22Rv1 (cell line): ENCODE results near the gene MAST3.
"Not testable (repeated sequence)": the region's sequence is repeated elsewhere in the genome, so short reads cannot be mapped to it uniquely, and the experiment has no call there.

Source experiments
- H3K27ac ChIP-seq: fragments of 450-650 bp; 2 replicates; pipeline ENCODE4 v1.5.1; 2017
- ZFX ChIP-seq: fragments of 450-650 bp; IDR thresholded peaks from 2 replicates; pipeline ENCODE4 v1.6.1; 2017; ENCODE audit warnings: antibody characterized with exemption, borderline replicate concordance
- TF ChIP-seq, protein P1 (sequence below): fragments of 450-650 bp; IDR thresholded peaks from 2 replicates; pipeline ENCODE4 v1.5.1; 2017; ENCODE audit warnings: mild to moderate bottlenecking

The MAST3 gene

GRCh38 chr19:18155095-18156087 lies 57.8 kb downstream of the MAST3 start:
- 0 out of 2 replicates have a peak overlapping the region, but pooled peaks have one; percentile 13 for H3K27ac ChIP-seq
- no peak for TF ChIP-seq ZFX
- TF ChIP-seq, protein P1, sequence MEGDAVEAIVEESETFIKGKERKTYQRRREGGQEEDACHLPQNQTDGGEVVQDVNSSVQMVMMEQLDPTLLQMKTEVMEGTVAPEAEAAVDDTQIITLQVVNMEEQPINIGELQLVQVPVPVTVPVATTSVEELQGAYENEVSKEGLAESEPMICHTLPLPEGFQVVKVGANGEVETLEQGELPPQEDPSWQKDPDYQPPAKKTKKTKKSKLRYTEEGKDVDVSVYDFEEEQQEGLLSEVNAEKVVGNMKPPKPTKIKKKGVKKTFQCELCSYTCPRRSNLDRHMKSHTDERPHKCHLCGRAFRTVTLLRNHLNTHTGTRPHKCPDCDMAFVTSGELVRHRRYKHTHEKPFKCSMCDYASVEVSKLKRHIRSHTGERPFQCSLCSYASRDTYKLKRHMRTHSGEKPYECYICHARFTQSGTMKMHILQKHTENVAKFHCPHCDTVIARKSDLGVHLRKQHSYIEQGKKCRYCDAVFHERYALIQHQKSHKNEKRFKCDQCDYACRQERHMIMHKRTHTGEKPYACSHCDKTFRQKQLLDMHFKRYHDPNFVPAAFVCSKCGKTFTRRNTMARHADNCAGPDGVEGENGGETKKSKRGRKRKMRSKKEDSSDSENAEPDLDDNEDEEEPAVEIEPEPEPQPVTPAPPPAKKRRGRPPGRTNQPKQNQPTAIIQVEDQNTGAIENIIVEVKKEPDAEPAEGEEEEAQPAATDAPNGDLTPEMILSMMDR = no peak

GRCh38 chr19:18156268-18156667 lies 58.7 kb downstream of the MAST3 start:
- TF ChIP-seq, protein P1 = no peak
- no peak for TF ChIP-seq ZFX
- H3K27ac ChIP-seq = no peak overlapping the region

DNA sequence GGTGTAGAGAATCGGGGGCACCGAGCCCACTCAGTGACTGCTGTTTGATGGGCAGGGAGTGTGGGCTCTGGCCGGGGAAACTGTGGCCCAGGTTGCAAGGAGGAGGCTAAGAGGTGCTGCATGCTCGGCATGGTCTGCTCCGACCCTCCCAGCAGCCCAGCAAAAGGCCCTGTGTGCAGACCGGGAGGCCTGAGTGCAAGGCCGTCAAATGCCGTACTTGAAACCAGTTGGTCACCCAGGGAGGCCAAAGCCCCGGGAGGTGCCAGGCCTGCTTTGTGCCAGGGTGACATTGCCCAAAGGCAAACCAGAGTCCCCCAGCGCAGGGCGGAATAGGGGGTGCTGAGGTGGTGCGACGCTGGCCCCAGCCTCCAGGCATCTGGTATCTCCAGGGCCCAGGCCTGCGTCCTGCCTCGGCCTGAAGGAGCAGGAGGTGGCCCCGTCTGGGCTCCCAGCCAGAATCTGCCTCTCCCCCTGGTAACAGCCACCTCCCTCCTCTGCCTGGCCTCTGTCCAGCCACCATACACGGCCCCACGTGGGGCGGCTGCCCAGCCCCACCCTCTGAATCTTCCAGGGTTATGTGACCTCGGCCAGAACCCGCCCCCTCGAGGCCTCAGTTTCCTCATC lies 59.4 kb downstream of the MAST3 start:
- no peak for TF ChIP-seq ZFX
- TF ChIP-seq, protein P1 = no peak
- no peak overlapping the region for H3K27ac ChIP-seq

DNA sequence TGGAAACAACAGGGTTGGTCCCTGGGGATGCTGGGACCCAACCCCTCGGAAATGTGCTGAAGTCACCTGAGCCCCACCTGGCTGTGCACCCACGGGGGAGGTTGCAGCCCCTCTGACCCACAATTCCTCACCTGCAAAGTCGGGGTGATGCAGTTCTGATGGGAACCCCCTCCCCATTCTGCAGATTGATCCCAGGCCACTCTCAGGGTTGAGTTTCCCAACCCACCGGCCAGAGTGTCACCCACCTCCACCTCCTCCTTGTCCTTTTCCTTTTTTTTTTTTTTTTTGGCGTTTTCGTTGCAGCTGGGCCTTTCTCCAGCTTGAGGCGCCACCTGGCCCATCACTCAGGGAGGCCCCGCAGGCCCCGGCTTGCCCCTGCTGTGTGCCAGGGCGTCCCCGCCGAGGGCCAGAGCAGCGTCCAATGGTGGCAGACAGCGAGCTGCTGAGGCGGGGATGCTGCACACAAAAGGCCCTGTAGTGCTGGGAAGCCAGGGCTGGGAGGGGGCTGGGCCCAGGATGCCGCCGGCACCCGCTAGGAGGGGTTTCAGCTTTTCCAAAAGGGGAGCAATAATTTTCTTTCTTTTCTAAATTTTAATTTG lies 60.0 kb downstream of the MAST3 start:
- H3K27ac ChIP-seq = no peak overlapping the region
- TF ChIP-seq, protein P1 = no peak
- no peak for TF ChIP-seq ZFX

- no peak for TF ChIP-seq ZFX
- TF ChIP-seq, protein P1 = no peak
- no peak overlapping the region for H3K27ac ChIP-seq
Observed at GRCh38 chr19:18158467-18158866, 60.9 kb downstream of the MAST3 start.

- not testable (repeated sequence) for H3K27ac ChIP-seq
Observed at GRCh38 chr19:18159059-18159616, 61.6 kb downstream of the MAST3 start.

DNA sequence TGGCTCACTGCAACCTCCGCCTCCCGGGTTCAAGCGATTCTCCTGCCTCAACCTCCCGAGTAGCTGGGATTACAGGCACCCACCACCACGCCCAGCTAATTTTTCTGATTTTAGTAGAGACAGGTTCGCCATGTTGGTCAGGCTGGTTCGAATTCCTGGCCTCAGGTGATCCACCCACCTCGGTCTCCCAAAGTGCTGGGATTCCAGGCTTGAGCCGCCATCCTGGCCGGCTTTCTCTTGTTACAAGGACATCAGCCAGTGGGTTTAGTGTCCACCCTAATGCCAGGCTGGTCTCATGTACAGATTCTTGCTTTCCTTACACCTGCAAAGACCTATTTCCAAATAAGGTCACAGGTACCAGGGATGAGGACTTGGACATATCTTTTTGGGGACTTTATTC lies 62.2 kb downstream of the MAST3 start:
- H3K27ac ChIP-seq = no peak overlapping the region; the same call in 1 of the 2 replicates
- TF ChIP-seq, protein P1 = no peak
- TF ChIP-seq ZFX = no peak
